Esophagus muscularis mucosa (tissue), 4 donors: Measurements from ENCODE around the gene XXYLT1.

Experiments
- EP300 ChIP-seq: sonication (generic); formaldehyde crosslinking; IDR thresholded peaks from one replicate; pipeline ENCODE4 v1.6.1; 2017; ENCODE audit warnings: antibody characterized with exemption
- POLR2AphosphoS5 ChIP-seq, 2 donors: sonication (generic); formaldehyde crosslinking; IDR thresholded peaks; one replicate each; pipeline ENCODE4 v1.6.1; 2017; ENCODE audit warnings: antibody characterized with exemption in 2 of 2
- TF ChIP-seq, protein P1 (sequence below), 3 experiments: fragments of 200-600 bp in 2 of 3; fragments of 450-650 bp in 1 of 3; sonication (generic) in 2 of 3; IDR thresholded peaks; one replicate each; pipeline ENCODE4 v1.5.1; 2017 to 2019; ENCODE audit warnings: antibody characterized with exemption in 3 of 3, mild to moderate bottlenecking in 2 of 3, moderate library complexity in 1 of 3

DNA sequence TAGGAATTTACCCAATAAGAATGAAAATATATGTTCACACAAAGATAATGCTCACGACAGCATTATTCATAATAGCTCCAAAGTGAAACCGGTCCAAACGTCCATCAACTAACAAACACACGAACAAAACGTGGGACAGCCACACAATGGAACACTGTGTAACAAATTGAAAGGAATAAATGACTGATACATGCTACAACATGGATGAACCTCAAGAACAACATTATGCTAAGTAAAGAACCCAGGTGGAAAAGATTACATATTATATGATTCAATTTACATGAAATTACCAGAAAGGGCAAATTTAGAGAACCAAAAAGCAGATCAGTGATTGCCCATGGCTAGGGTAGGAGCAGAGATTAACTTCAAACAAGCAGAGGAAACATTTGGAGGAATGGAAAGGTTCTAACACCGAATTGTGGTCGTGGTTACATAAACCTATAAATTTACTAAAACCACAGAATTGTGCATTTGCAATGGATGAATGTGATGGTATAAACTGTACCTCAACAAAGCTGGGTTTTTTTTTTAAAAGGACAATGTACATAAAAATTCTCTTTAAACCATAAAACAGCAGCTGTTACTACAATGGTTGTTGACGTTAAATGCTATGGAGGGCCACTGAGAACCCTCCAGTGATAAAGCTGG is 76.3 kb downstream of the XXYLT1 start:
- no peak for TF ChIP-seq EP300
- TF ChIP-seq, protein P1, sequence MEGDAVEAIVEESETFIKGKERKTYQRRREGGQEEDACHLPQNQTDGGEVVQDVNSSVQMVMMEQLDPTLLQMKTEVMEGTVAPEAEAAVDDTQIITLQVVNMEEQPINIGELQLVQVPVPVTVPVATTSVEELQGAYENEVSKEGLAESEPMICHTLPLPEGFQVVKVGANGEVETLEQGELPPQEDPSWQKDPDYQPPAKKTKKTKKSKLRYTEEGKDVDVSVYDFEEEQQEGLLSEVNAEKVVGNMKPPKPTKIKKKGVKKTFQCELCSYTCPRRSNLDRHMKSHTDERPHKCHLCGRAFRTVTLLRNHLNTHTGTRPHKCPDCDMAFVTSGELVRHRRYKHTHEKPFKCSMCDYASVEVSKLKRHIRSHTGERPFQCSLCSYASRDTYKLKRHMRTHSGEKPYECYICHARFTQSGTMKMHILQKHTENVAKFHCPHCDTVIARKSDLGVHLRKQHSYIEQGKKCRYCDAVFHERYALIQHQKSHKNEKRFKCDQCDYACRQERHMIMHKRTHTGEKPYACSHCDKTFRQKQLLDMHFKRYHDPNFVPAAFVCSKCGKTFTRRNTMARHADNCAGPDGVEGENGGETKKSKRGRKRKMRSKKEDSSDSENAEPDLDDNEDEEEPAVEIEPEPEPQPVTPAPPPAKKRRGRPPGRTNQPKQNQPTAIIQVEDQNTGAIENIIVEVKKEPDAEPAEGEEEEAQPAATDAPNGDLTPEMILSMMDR (IDR thresholded peaks at IDR 0.05), result no peak
- TF ChIP-seq POLR2AphosphoS5 (IDR thresholded peaks at IDR 0.05), result no peak
